ACC112 (cell line): Measurements from ENCODE around the gene HAP1.
A peak's percentile ranks its signal among the peaks of the same experiment; 100 is the strongest.
"Not testable (repeated sequence)": the region's sequence is repeated elsewhere in the genome, so short reads cannot be mapped to it uniquely, and the experiment has no call there.

Experiments used
- H2AFZ ChIP-seq: fragments of 200-600 bp; sonication (generic); one replicate; pipeline ENCODE4 v1.6.0; 2017; ENCODE audit warnings: antibody characterized with exemption, low read length; ENCODE audit not compliant: unreplicated experiment
- H3K27ac ChIP-seq: fragments of 200-600 bp; sonication (generic); 2 replicates; pipeline ENCODE4 v1.5.1; 2014; ENCODE audit warnings: low read depth, mild to moderate bottlenecking, antibody characterized with exemption, low read length, moderate library complexity
- H3K27me3 ChIP-seq: fragments of 200-600 bp; sonication (generic); 2 replicates; pipeline ENCODE4 v1.6.1; 2014; ENCODE audit warnings: mild to moderate bottlenecking, antibody characterized with exemption, low read length, moderate library complexity, mixed read lengths; ENCODE audit not compliant: insufficient read depth
- H3K36me3 ChIP-seq: fragments of 200-600 bp; sonication (generic); 2 replicates; pipeline ENCODE4 v1.6.1; 2016; ENCODE audit warnings: mild to moderate bottlenecking, antibody characterized with exemption, low read length, moderate library complexity, mixed read lengths; ENCODE audit not compliant: insufficient read depth
- H3K4me1 ChIP-seq: fragments of 200-600 bp; sonication (generic); one replicate; pipeline ENCODE4 v1.6.1; 2016; ENCODE audit warnings: low read length, mixed read lengths; ENCODE audit not compliant: insufficient read depth, unreplicated experiment, control insufficient read depth
- H3K4me3 ChIP-seq: fragments of 200-600 bp; sonication (generic); 2 replicates; pipeline ENCODE4 v1.5.1; 2014; ENCODE audit warnings: mild to moderate bottlenecking, low read depth, low read length
- H3K79me2 ChIP-seq: fragments of 200-600 bp; sonication (generic); one replicate; pipeline ENCODE4 v1.6.0; 2016; ENCODE audit warnings: low read length; ENCODE audit not compliant: control insufficient read depth, unreplicated experiment, insufficient read depth

The HAP1 gene

GRCh38 chr17:41678907-41679739, 55.3 kb downstream of the HAP1 start:
- peak overlapping the region; percentile 88 for H3K27ac ChIP-seq

GRCh38 chr17:41678411-41678906, 56.0 kb downstream of the HAP1 start:
- Histone ChIP-seq H3K27ac (peak overlapping the region; percentile 88), H3K36me3 (no peaks in the 10 kb centered on the region), H3K79me2 (no peaks in the 10 kb centered on the region), H2AFZ (peak overlapping the region; percentile 78), H3K27me3 (no peaks in the 10 kb centered on the region), H3K4me3 (peak overlapping the region; percentile 65), H3K4me1 (peaks cover 10% of the 10 kb centered on the region)

More at GRCh38 chr17:41678907-41679739, 55.3 kb downstream of the HAP1 start:
- no peaks in the 10 kb centered on the region for H3K36me3 ChIP-seq
- peaks cover 10% of the 10 kb centered on the region for H3K4me1 ChIP-seq
- H3K27me3 ChIP-seq, result no peaks in the 10 kb centered on the region
- H2AFZ ChIP-seq, result peak overlapping the region; percentile 78
- no peaks in the 10 kb centered on the region for H3K79me2 ChIP-seq
- peak overlapping the region; percentile 65 for H3K4me3 ChIP-seq

- Histone ChIP-seq H3K4me1 (peaks cover 10% of the 10 kb centered on the region), H3K27ac (no peak overlapping the region), H3K4me3 (no peak overlapping the region), H3K79me2 (no peaks in the 10 kb centered on the region), H3K36me3 (no peaks in the 10 kb centered on the region), H3K27me3 (no peaks in the 10 kb centered on the region), H2AFZ (no peak overlapping the region)
Measured at GRCh38 chr17:41676058-41676419, 58.4 kb downstream of the HAP1 start.

GRCh38 chr17:41675157-41676057, 59.0 kb downstream of the HAP1 start:
- H2AFZ ChIP-seq, H3K4me3 ChIP-seq, H3K36me3 ChIP-seq, H3K27ac ChIP-seq, H3K79me2 ChIP-seq, H3K4me1 ChIP-seq, H3K27me3 ChIP-seq: not testable (repeated sequence)
